Measurements from ENCODE around the gene NREP.

Gene NREP

DNA sequence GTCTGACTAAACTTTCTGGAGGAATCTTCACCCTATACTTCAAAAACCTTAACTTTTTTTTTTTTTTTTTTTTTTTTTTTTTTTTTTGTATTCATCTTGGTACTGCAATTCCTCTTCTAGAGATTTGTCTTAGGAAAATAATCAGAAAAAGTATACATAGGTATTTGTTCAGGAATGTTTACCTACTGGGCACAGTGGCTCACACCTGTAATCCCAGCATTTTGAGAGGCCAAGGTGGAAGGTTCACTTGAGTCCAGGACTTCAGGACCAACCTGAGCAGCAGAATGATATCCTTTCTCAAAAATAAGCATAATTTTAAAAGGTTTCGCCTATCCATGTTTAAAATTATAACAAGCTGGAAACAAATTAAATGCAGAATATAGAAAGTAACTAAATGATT lies 33.3 kb upstream of the NREP start:
- Histone ChIP-seq H3K4me2 (ENCODE audit: insufficient read depth, low read length) (no peak overlapping the region), H3K4me1 (ENCODE audit: insufficient read depth, low read length) (no peaks in the 10 kb centered on the region), H3K79me2 (ENCODE audit: insufficient read depth, low read length) (no peaks in the 10 kb centered on the region), H3K36me3 (ENCODE audit: insufficient read depth, low read length) (no peaks in the 10 kb centered on the region), H3K27me3 (ENCODE audit: insufficient read depth, low read length, poor library complexity) (no peaks in the 10 kb centered on the region), H3K9ac (ENCODE audit: low read depth, low read length) (no peak overlapping the region), H2AFZ (ENCODE audit: low read depth, low read length) (no peak overlapping the region), H3K9me3 (ENCODE audit: insufficient read depth, low read length, severe bottlenecking) (no peaks in the 10 kb centered on the region), H3K27ac (ENCODE audit: low read length) (no peak overlapping the region), H4K20me1 (ENCODE audit: insufficient read depth, low read length) (no peaks in the 10 kb centered on the region), H3K4me3 (ENCODE audit: low read depth in 1 of 2, low read length in 2 of 2) (no peak overlapping the region)
- TF ChIP-seq, protein P1, sequence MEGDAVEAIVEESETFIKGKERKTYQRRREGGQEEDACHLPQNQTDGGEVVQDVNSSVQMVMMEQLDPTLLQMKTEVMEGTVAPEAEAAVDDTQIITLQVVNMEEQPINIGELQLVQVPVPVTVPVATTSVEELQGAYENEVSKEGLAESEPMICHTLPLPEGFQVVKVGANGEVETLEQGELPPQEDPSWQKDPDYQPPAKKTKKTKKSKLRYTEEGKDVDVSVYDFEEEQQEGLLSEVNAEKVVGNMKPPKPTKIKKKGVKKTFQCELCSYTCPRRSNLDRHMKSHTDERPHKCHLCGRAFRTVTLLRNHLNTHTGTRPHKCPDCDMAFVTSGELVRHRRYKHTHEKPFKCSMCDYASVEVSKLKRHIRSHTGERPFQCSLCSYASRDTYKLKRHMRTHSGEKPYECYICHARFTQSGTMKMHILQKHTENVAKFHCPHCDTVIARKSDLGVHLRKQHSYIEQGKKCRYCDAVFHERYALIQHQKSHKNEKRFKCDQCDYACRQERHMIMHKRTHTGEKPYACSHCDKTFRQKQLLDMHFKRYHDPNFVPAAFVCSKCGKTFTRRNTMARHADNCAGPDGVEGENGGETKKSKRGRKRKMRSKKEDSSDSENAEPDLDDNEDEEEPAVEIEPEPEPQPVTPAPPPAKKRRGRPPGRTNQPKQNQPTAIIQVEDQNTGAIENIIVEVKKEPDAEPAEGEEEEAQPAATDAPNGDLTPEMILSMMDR (IDR thresholded peaks at IDR 0.05; ENCODE audit: borderline replicate concordance, extremely low read depth, low read length, poor library complexity, severe bottlenecking) = no peak
- TF ChIP-seq EZH2 (IDR thresholded peaks at IDR 0.05; ENCODE audit: borderline replicate concordance, low read depth, low read length, severe bottlenecking) = no peak
- DNase-seq (no peak), ATAC-seq (ENCODE audit: insufficient read depth, low read depth) (no peak)

DNA sequence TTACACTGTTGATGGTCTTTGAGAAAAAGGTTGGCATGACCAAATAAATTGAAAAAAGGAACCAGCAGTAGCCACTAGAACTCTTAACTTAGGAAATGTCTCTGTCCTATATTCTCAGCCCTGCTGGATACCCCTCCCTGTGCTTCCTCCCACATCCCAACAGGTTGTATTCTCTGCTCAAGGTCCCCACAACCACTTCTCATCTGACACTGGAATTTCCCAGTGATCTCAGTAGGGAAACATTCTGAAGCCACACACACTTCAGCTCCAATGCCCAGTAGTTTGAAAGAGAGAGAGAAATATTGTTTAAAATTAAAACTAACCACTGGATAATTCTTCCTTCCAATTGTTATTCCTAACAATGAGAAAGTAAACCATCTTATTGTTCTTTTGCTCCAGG lies 30.0 kb upstream of the NREP start:
- no peaks in the 10 kb centered on the region for H3K9me3 ChIP-seq (ENCODE audit: insufficient read depth, low read length, severe bottlenecking)
- H3K27me3 ChIP-seq (ENCODE audit: insufficient read depth, low read length, poor library complexity) = no peaks in the 10 kb centered on the region
- no peak overlapping the region for H3K27ac ChIP-seq (ENCODE audit: low read length)
- no peak overlapping the region for H3K4me2 ChIP-seq (ENCODE audit: insufficient read depth, low read length)
- no peak for TF ChIP-seq EZH2 (IDR thresholded peaks at IDR 0.05; ENCODE audit: borderline replicate concordance, low read depth, low read length, severe bottlenecking)
- TF ChIP-seq, protein P1 (IDR thresholded peaks at IDR 0.05; ENCODE audit: borderline replicate concordance, extremely low read depth, low read length, poor library complexity, severe bottlenecking) = no peak
- H3K4me1 ChIP-seq (ENCODE audit: insufficient read depth, low read length) = peaks cover 5% of the 10 kb centered on the region; the same call in 1 of the 2 replicates
- no peak for DNase-seq
- no peak overlapping the region for H3K9ac ChIP-seq (ENCODE audit: low read depth, low read length)
- H4K20me1 ChIP-seq (ENCODE audit: insufficient read depth, low read length) = no peaks in the 10 kb centered on the region
- no peak overlapping the region for H3K4me3 ChIP-seq (ENCODE audit: low read depth in 1 of 2, low read length in 2 of 2)
- no peak overlapping the region for H2AFZ ChIP-seq (ENCODE audit: low read depth, low read length)
- ATAC-seq (ENCODE audit: insufficient read depth, low read depth) = no peak
- H3K79me2 ChIP-seq (ENCODE audit: insufficient read depth, low read length) = no peaks in the 10 kb centered on the region
- H3K36me3 ChIP-seq (ENCODE audit: insufficient read depth, low read length) = no peaks in the 10 kb centered on the region

DNA sequence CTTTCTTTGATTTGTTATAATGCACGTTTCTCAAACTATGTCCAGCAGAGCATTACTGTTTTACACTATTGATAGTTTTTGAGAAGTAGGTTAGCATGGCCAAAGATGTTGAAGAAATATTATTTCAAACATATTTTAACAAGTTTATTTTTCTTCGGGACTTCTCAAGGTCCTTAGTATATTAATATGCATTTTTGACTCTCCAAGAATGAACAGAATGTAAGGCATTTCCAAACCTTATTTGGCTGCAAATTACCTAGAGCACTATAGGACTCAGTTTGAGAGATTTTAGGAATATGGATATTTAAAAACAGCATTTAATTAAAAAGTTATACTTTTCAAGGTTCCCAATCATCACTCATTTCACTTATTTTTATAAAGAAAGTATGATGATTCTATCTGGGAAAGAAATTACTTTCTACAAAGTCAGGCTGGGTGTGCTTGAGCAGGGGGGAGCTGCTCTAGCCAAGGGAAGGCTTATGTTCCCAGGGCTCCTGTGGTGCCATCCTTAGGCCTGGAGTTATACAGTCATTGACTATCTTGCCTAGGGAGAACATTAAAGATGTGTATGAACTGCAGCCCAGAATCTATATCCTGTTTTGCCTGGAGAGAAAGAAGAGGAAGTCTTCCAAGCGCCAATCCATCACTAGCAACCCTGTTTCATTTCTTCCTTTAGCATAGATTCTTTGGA lies 27.6 kb upstream of the NREP start:
- no peak overlapping the region for H3K4me2 ChIP-seq (ENCODE audit: insufficient read depth, low read length)
- no peak for ATAC-seq (ENCODE audit: insufficient read depth, low read depth)

More for the DNA sequence above, 27.6 kb upstream of the NREP start:
- no peak overlapping the region for H3K4me3 ChIP-seq (ENCODE audit: low read depth in 1 of 2, low read length in 2 of 2)
- H3K4me1 ChIP-seq (ENCODE audit: insufficient read depth, low read length) = peaks cover 21% of the 10 kb centered on the region
- H3K79me2 ChIP-seq (ENCODE audit: insufficient read depth, low read length) = no peaks in the 10 kb centered on the region
- H4K20me1 ChIP-seq (ENCODE audit: insufficient read depth, low read length) = no peaks in the 10 kb centered on the region
- no peak for DNase-seq
- H3K9ac ChIP-seq (ENCODE audit: low read depth, low read length) = no peak overlapping the region
- no peaks in the 10 kb centered on the region for H3K27me3 ChIP-seq (ENCODE audit: insufficient read depth, low read length, poor library complexity)
- no peak overlapping the region for H2AFZ ChIP-seq (ENCODE audit: low read depth, low read length)
- H3K27ac ChIP-seq (ENCODE audit: low read length) = no peak overlapping the region
- TF ChIP-seq EZH2 (IDR thresholded peaks at IDR 0.05; ENCODE audit: borderline replicate concordance, low read depth, low read length, severe bottlenecking) = no peak
- TF ChIP-seq, protein P1 (IDR thresholded peaks at IDR 0.05; ENCODE audit: borderline replicate concordance, extremely low read depth, low read length, poor library complexity, severe bottlenecking) = no peak
- no peaks in the 10 kb centered on the region for H3K9me3 ChIP-seq (ENCODE audit: insufficient read depth, low read length, severe bottlenecking)
- no peaks in the 10 kb centered on the region for H3K36me3 ChIP-seq (ENCODE audit: insufficient read depth, low read length)
